ENCODE measurements around the gene TAF9B.
"Not testable (repeated sequence)": the region's sequence is repeated elsewhere in the genome, so short reads cannot be mapped to it uniquely, and the experiment has no call there.

- TF ChIP-seq EZH2 (IDR thresholded peaks at IDR 0.05; ENCODE audit: borderline replicate concordance, low read length); CTCF (IDR thresholded peaks at IDR 0.05; ENCODE audit: low read length): not testable (repeated sequence)
Measured at GRCh38 chrX:78125781-78126180, 13.7 kb downstream of the TAF9B start.
